ENCODE data around the gene C5orf15.
"Not testable (repeated sequence)": the region's sequence is repeated elsewhere in the genome, so short reads cannot be mapped to it uniquely, and the experiment has no call there.

The C5orf15 gene

DNA sequence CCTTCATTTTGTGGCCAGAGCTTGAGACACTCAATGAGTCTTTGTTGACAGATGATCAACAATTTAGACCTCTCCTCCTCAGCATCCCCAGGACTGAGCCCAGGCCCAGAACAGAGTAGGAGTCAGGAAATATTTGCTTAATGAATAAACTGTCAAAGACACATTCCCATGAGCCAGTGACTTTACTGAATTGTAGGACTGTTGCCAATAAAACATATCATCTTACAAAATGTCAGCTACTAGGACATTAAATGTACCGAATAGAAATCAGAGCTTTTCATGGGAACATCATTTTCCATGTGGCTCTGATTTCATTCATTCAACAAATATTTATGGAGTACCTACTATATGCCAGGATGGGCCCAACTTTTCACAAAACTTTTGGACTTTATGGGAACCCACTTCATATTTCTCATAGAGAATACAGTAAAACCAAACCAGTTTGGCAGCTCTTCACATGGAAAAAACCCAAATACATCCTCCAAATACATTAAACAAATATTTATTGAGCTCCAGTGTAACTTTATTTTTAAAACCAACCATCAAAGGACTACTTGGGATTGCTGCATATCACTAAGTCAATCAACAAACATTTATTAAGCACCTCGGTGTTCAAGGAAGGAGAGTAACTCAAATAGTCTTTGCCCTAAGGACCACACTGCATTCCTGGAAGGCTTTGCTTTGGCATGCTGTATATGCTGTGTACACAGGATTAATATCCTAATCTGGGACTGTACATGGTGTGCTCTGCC is 24.9 kb upstream of the C5orf15 start:
- no peak for DNase-seq

DNA sequence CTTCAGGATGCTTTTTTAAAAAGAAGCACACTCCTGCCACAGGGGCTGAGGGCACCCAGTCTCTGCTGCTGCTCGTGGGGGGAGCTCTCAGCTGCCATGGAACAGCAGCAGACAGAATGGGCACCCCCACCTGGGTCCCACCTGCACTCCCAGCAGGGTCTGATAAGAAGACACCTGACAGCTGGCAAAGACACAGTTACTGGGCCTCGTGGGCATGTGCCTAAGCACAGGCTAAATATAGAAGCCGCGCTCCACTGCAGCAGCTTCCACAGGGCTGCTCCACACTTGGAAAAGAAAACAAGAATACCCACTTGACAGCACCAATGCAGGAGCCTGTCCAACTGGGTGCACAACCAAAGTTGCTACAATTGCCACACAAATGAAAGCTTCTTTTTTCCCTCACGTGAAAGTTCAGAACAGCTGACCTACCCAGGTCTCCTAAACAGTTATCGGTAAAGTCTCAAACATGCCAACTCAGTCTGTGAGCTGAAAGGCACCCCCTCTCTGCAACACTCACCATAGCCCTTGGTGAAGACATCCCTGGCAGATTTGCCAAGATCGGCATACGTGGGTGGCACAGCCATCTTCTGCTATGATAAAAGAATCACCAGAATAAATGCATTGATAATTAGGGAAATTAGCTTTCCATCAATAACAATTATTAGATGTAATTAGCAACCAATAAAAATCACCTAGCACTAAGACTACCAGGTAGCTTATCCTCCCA is 24.2 kb upstream of the C5orf15 start:
- no peak for DNase-seq

GRCh38 chr5:133991171-133991910 is 22.9 kb upstream of the C5orf15 start:
- DNase-seq = no peak

DNA sequence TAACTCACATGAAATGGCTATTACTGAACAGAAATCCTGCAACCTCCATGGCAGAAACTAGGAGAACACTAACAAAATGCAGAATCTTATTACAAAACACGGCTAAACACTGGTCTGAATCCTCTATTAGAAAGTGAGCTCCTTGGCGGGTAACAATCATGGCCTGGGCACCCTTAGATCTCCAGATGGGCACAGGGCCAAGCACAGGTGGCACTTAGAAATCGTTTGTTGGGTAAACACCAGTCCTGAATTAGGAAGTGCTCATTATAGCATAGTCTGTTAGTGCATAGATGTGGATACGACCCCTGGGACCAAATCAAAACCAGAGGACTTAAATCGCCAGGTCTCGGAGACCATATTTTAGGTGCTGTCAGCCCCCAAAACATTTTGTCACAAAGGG is 22.0 kb upstream of the C5orf15 start:
- DNase-seq = no peak

GRCh38 chr5:133985540-133986180 is 17.2 kb upstream of the C5orf15 start:
- no peak for DNase-seq

GRCh38 chr5:133983674-133984073 is 15.2 kb upstream of the C5orf15 start:
- DNase-seq = no peak

DNA sequence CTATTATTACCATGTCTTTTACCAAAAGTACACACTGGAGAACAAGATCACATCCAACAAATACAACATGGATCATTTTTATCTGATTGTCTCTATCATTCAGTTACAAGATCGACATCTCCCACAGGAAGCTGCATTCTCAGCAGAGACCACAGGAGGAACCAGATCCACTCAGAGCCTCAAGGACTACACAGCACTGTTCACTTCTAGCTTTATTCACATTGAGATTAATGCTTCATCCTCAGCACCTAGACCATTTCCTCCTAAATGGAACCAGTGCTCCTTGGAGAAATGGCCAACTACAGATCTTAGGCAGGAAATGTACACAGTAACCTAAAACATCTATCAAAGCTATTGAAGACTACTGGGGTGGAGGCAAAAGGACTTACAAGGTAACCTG is 13.3 kb upstream of the C5orf15 start:
- no peak for DNase-seq

GRCh38 chr5:133980652-133981051 is 12.2 kb upstream of the C5orf15 start:
- no peak for DNase-seq

DNA sequence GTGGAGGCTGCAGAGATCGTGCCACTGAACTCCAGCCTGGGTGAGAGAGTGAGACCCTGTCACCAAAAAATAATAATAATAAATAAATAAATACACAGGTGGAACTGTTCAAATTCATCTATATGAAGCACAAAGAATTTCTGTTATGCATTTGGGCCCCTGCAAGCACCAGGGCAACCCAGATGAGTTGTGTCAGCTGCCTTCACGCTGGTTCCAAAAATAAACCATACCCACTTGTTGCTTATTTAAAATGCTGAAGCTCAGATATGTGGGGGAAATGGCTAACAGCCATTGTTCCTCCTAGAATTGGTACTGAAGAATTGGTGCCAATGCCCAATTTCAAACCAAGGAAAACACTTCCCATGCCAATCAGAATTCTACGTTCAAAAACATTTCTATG is 10.5 kb upstream of the C5orf15 start:
- no peak for DNase-seq

GRCh38 chr5:133977858-133978257 is 9.4 kb upstream of the C5orf15 start:
- no peak for DNase-seq

- no peak for DNase-seq
These were observed 8.8 kb upstream of the C5orf15 start for GRCh38 chr5:133977161-133977787.

GRCh38 chr5:133975546-133975945 is 7.1 kb upstream of the C5orf15 start:
- not testable (repeated sequence) for DNase-seq

GRCh38 chr5:133974142-133974541 is 5.7 kb upstream of the C5orf15 start:
- DNase-seq = no peak

DNA sequence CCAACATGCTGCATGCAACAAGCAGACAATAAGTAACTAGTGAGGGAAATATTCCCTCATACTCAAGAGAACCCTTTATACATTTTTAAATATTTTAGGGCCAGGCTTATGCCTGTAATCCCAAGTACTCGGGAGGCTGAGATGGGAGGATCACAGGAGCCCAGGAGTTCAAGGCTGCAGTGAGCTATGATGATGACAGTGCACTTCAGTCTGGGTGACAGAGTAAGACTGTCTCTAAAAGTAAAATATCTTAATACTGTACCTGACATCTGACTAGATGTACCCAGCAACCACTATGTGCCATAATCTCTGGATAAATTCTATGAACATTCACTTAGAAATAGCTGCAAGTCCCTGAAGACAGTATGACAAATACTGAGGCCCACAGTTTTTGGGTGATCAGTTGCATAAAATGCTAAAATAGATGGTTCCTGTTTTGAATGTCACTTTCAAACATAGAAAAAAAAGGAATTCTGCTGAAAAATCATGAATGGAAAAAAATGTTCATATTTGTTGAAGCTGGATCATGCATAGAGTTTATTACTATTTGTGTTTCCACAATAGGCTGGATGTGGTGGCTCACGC is 2.0 kb upstream of the C5orf15 start:
- no peak for DNase-seq

DNA sequence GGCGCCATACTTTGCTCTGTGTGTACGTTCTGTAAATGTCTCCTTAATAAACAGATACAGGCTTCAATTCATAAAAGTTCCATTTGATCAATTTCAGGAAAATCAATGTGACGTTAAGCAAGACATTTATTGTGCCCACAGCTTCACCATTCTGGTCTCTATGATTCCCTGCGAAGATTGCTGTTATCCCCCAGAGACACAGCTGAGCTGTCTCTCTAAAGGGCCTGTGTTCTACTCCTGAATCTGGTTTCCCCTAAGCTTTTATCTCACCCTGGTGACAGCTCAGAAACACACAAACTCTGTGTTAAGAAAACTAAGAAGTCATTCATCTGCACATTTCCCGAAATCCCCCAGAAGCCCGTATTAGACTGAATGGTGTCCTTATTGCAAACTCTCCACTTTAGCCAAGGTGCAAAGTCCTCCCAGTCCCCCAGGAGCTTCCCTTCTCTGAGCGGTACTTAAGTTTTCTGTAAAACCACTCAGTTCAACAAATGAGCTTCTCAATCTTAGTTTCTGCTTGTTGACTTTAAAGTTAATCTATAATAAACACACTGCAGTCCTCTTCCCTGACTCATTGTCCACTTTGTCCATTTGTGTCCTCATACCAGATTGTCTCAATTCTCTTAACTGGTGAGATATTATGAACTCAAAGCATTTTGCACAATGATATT is 1.4 kb upstream of the C5orf15 start:
- DNase-seq = no peak

DNA sequence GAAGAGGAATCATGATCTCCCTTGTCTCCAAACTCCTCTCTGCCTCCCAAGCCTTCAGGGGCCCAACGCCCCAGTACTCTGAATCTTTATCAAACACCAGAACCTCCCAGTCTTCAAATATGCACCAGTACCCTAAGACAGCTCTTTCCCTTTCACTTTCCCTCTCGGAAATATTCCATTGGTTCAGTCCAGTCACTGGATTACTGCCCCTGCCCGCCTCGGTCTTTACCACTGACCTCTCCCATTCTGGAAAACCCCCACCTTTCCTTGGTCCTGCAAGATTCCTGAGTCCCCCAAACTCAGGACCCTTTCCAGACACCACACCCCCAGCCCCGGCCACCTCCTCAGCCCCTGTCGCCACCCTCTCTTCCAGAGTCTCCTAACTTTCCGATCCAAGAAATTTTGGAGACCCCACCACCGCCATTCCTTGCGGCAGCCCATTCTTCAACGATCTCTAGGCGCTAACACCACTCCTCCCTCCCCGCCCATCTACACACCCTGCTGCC is 674 bp downstream of the C5orf15 start:
- DNase-seq = no peak

- DNase-seq = no peak
These were observed 1.3 kb downstream of the C5orf15 start for GRCh38 chr5:133967124-133967523.

DNA sequence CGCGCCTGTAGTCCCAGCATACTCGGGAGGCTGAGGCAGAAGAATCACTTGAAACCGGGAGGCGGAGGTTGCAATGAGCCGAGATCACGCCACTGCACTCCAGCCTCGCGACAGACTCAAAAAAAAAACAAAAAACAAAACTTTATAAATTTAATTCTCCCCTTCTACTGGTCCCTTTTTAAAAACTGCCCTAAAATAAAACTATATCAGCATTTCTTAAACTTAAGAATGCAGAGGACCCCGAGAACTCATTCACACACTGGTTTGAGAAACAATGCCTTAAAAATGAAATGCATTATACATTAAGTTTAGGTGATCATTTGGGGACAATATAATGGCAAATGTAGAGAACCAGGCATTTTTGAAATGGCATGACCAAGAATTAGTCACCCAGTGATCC is 2.3 kb downstream of the C5orf15 start:
- DNase-seq = no peak

GRCh38 chr5:133963493-133964128 is 4.8 kb downstream of the C5orf15 start:
- DNase-seq = no peak

GRCh38 chr5:133962801-133963476 is 5.5 kb downstream of the C5orf15 start:
- no peak for DNase-seq

Data from effector CD4-positive, alpha-beta T cell (primary cell).